ENCODE results near the gene IP6K3. TPM values are rescaled to one million over a fixed set of nuclear protein-coding genes. Genes with fewer than 3 reads are reported as not detected.

Gene IP6K3
- polyA plus RNA-seq, 1 donor: 0.34 TPM

Other genes with a start within 250 kb of the IP6K3 start
- gene BAK1, start 166.6 kb downstream of the IP6K3 start, polyA plus RNA-seq: 16.3 TPM
- 49.6 TPM for gene ITPR3, start 125.6 kb downstream of the IP6K3 start, polyA plus RNA-seq
- gene UQCC2, start 35.2 kb downstream of the IP6K3 start, polyA plus RNA-seq: 61.0 TPM
- gene LEMD2, start 42.2 kb upstream of the IP6K3 start, polyA plus RNA-seq: 56.2 TPM
- 154 TPM for gene MLN, start 57.1 kb upstream of the IP6K3 start, polyA plus RNA-seq

Measured in large intestine (tissue), 1 donor.